NCI-H1694 (cell line): ENCODE results near the gene TCF25.
"Not testable (repeated sequence)": the region's sequence is repeated elsewhere in the genome, so short reads cannot be mapped to it uniquely, and the experiment has no call there.

ENCODE experiments used
- DNase-seq: peaks from one replicate; lab custom pipeline; 2025; lab: John Stamatoyannopoulos, UW

TCF25 gene

GRCh38 chr16:89845417-89845816 is 28.0 kb upstream of the TCF25 start:
- no peak for DNase-seq

GRCh38 chr16:89847051-89847939 is 26.1 kb upstream of the TCF25 start:
- no peak for DNase-seq

GRCh38 chr16:89847940-89848297 is 25.5 kb upstream of the TCF25 start:
- DNase-seq = no peak

GRCh38 chr16:89848974-89849373 is 24.4 kb upstream of the TCF25 start:
- DNase-seq = no peak

- no peak for DNase-seq
These were observed 19.9 kb upstream of the TCF25 start for GRCh38 chr16:89853306-89853993.

GRCh38 chr16:89855301-89855945 is 18.0 kb upstream of the TCF25 start:
- no peak for DNase-seq

GRCh38 chr16:89855986-89856385 is 17.4 kb upstream of the TCF25 start:
- no peak for DNase-seq

- no peak for DNase-seq
These were observed 14.3 kb upstream of the TCF25 start for GRCh38 chr16:89858973-89859614.

GRCh38 chr16:89859615-89860007 is 13.8 kb upstream of the TCF25 start:
- DNase-seq = no peak

- no peak for DNase-seq
These were observed 12.6 kb upstream of the TCF25 start for GRCh38 chr16:89860747-89861304.

- no peak for DNase-seq
These were observed 11.7 kb upstream of the TCF25 start for GRCh38 chr16:89861648-89862047.

- DNase-seq = no peak
These were observed 10.7 kb upstream of the TCF25 start for GRCh38 chr16:89862732-89863131.

- no peak for DNase-seq
These were observed 9.5 kb upstream of the TCF25 start for GRCh38 chr16:89863741-89864526.

GRCh38 chr16:89864527-89864820 is 8.9 kb upstream of the TCF25 start:
- DNase-seq = no peak

GRCh38 chr16:89867918-89868317 is 5.5 kb upstream of the TCF25 start:
- no peak for DNase-seq

GRCh38 chr16:89869911-89870310 is 3.5 kb upstream of the TCF25 start:
- DNase-seq = no peak

- DNase-seq = no peak
These were observed 3.0 kb upstream of the TCF25 start for GRCh38 chr16:89870440-89870839.

- DNase-seq = no peak
These were observed 1.5 kb upstream of the TCF25 start for GRCh38 chr16:89871895-89872294.

GRCh38 chr16:89873972-89874689 is 739 bp downstream of the TCF25 start:
- DNase-seq = peak; percentile 72

GRCh38 chr16:89879123-89879522 is 5.7 kb downstream of the TCF25 start:
- not testable (repeated sequence) for DNase-seq
